A549 treated with CORT108297 at 1 μM for 4 hours (cell line): ENCODE data around the gene PEX19. TPM values are rescaled to one million over a fixed set of nuclear protein-coding genes. Genes with fewer than 3 reads are reported as not detected.

Experiments used
- total RNA-seq: library from RNA; stranded (reverse); fragments of 200-300 nt; extraction: Qiagen RNA extraction; gene quantifications from 5 replicates; pipeline ENCODE4 v1.2.3, GENCODE V29; 2022

Gene PEX19, protein sequence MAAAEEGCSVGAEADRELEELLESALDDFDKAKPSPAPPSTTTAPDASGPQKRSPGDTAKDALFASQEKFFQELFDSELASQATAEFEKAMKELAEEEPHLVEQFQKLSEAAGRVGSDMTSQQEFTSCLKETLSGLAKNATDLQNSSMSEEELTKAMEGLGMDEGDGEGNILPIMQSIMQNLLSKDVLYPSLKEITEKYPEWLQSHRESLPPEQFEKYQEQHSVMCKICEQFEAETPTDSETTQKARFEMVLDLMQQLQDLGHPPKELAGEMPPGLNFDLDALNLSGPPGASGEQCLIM
- total RNA-seq = 20.8 to 27.6 TPM (median 23.3 TPM) in 5 replicates

DNA sequence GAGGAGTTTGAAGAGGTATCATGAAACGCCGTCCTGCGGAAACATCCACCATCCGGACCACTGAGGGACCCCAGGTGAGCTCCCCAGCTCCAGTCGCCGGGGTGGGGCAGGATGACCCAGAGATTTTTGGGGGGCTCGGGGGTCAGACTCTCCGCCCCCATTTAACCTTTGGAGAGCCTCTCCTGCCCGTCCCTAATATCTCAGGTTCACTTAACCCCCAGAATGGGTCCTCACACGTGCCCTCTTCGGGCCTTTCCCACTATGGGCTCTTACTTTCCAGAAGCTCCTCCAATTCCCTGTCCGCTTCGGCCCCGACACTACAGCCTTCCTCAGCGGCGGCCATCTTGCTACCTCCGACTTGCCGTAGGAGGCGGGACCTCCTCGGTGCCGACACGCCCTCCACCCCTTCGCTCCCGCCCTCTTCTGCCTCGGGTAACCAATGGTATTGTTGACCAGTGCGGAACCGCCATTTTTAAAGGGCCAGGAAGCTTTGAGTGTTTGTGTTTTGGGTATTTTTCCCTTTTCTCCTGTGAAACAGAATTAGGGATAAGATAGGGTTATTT, at the start of gene PEX19:
Gene PEX19 (minus strand): TSS at position 352 of the 563 bp plus-strand sequence. CDS start 9 bp downstream, at position 343.

DNA sequence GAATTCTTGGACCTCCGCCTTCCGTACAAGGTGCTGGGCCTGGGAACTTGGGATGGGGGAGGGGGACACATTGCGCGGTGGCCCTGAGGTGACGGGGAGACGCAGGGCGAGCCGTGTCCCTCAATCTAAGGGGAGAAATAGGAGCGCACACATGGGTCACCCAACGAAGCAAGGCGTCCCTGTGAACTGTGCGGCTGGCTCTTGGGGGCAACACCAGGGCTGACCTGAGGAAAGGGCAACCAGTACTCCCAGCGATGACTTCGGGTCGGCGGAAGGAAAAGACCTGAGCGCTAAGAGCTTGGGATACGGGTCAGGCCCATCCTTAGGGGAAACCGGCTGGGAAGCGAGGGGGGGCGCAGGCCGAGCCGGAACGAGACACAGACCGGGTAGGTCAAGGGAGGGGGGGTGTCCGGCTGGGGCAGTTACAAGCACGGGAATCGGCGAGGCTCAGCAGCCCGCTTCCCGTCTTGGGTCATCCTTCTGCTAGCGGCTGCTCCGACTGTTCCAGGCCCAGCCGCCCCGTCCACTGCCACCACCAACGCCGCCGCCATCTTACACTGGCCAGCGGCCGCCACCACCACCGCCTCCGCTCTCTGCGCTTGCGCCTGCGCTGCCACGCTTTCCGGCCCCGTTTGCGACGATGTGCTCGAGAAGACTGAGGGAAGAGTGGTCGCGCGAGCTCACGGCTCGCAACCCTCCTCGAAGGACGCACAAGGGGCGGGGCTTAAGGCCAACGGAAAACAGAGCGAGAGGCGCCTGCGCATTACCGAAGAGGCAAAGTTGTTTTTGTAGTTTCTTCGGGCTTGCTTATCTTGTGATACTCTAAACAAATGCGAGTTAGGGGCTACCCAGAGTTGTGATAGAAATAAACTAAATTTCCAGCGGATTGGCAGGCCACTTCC, 22.8 kb downstream of the PEX19 start, which contains the start of gene DCAF8:
Gene DCAF8 (minus strand): TSS at position 657 of the 902 bp plus-strand sequence. CDS start 18,541 bp downstream, outside the sequence.

Other genes starting within 250 kb of the PEX19 start
- 0.09 TPM in 1 of 5 replicates, not detected in the others for gene KCNJ10, start 215.0 kb downstream of the PEX19 start, total RNA-seq
- 0.02 TPM in 1 of 5 replicates, not detected in the others for gene KCNJ9, start 203.6 kb downstream of the PEX19 start, total RNA-seq
- gene IGSF8, start 186.5 kb downstream of the PEX19 start, total RNA-seq = 6.0 to 10.1 TPM (median 10.0 TPM) in 5 replicates
- gene ATP1A2, start 169.4 kb downstream of the PEX19 start, total RNA-seq = 0.03 to 0.20 TPM (median 0.07 TPM) in 4 of 5 replicates, not detected in the other
- gene ATP1A4, start 133.5 kb downstream of the PEX19 start, total RNA-seq = not detected in 5 replicates
- gene CASQ1, start 94.6 kb downstream of the PEX19 start, total RNA-seq = not detected in 5 replicates
- 180 to 213 TPM (median 195 TPM) in 5 replicates for gene PEA15, start 79.7 kb downstream of the PEX19 start, total RNA-seq
- gene DCAF8, start 22.6 kb downstream of the PEX19 start, total RNA-seq = 44.4 to 56.1 TPM (median 53.8 TPM) in 5 replicates
- 79.1 to 100 TPM (median 84.0 TPM) in 5 replicates for gene COPA, start 58.1 kb upstream of the PEX19 start, total RNA-seq
- 40.9 to 48.5 TPM (median 47.4 TPM) in 5 replicates for gene NCSTN, start 58.2 kb upstream of the PEX19 start, total RNA-seq
- gene NHLH1, start 81.9 kb upstream of the PEX19 start, total RNA-seq = 0.23 to 0.74 TPM (median 0.37 TPM) in 5 replicates
- 0.69 to 1.0 TPM (median 0.93 TPM) in 5 replicates for gene VANGL2, start 115.4 kb upstream of the PEX19 start, total RNA-seq
- gene SLAMF6, start 238.1 kb upstream of the PEX19 start, total RNA-seq = not detected in 5 replicates